Measurements from ENCODE around the gene KLC1.
A peak's percentile ranks its signal among the peaks of the same experiment; 100 is the strongest.

The KLC1 gene

DNA sequence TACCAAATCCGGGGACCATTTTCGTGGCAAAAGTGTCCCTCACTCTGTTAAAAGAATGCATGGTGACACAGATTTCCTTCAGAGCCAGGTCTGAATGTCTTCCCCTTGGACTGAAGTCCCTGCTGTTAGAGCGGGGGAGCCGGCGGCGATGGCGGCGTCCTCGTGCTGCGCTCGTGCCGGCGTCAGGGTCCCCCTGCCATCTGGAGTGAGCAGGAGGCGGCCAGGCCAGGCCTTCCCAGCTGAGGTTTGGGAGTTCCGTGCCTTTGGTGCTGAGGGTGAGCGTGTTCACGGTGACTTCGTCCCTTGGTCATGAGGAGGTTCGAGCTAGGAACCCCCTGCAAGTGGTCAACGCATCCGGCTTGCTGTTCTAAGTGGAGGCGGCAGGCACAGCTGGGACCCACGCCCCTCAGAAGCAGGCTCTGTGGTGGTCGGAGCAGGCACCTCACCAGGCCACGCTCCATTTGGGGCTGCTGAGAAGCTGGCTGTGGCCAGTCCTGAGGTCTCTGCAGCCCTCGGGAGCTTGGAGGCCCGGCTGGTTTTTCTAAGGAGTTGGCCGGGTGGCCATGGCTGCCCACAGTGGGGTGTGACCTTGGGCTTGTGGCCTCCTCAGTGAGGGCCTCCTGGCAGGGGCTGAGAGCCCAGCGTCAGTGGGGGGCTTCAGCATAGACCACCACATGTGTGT is 96.1 kb downstream of the KLC1 start:
- no peak for DNase-seq

DNA sequence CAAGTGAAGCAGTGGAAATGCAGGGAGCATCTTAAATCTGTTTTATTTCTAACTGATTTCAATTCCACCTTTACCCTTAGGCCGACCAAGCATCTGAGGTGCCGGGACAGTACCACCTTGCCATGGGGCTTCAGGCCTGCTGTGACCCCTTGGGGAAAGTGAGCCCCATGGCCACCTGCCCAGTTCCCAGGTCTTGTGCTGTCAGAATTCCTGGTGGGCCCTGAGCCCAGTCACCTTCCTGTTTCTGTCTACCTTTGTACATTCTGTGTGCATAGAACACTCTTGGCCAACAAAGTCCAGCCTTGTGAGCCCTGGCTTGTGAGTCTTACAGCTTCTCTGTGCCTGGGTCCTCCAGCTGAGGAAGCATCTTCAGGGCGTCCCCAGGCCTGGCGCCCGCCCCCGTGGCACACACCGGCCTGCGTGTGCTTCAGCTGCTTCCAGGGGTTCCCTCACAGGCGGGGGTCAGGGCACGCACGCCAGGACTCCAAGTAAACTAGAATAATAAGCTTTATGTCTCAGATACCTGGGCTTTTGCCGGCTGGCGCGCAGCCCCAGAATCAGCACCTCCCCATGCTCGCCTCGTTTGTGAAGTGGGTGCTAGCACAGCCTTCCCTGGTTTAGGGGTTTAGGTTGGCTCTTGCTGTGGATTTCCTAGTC is 96.9 kb downstream of the KLC1 start:
- DNase-seq, result no peak

DNA sequence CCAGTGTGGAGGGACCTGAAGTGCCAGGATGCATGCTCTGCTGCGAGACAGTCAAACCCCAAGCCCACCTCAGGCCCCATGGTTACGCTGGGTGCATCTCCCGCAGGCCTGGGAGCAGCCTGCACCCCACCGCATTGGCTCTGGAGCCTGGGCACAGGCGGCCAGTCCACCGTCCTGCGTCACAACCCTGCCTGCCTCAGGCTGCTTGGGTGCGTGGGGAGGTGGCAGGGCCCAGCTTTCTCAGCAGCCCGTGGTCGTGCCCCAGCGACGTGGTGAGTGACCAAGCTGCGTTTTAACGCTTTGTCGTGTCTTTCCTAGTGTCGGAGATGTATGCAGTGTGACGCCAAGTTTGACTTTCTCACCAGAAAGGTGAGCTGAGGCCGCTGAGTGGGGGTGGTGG is 97.5 kb downstream of the KLC1 start:
- DNase-seq, result no peak

DNA sequence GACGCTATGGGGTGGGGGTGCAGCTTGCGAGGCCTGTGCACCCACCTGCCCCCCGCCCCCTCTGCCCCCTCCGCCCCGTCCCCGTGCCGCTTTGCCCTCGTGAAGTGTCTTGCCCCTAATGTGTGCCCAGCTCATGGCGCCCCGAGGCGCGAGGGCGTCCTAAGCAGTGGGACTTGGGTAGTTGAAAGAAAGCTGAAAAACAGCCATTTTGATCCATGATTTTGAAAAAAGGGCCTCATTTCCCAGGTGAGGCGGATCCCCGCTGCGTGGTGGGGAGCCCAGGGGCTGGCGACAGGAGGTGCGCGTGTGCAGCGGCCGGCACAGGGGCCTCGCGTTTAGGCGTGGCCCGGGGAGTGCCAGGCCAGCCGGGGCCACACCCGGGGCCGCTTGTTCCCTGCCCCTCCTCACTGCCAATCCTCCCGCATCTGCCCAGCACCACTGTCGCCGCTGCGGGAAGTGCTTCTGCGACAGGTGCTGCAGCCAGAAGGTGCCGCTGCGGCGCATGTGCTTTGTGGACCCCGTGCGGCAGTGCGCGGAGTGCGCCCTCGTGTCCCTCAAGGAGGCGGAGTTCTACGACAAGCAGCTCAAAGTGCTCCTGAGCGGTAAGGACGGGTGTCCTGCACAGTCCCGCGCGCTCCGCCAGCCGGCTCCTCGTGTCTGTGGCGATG is 98.4 kb downstream of the KLC1 start:
- no peak for DNase-seq

DNA sequence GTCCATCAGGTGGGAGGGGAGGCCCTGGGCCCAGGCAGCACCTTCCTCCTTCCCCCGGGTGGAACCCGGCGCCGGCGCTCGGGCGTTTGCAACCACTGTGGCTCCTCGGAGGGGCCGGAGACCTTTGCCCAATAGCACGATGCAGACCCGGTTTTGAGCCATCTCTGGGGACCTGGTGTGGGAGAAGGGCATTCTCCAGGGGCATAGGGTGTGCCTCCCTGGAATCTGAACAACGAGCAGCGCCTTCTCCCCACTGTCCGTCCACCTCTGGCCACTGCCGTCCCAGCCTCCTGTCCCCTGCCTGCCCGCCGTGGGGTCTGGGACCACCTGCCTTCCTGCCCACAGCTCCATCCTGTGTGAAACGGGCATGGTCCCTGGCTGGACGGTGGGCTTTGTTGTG is 99.1 kb downstream of the KLC1 start:
- DNase-seq, result no peak

DNA sequence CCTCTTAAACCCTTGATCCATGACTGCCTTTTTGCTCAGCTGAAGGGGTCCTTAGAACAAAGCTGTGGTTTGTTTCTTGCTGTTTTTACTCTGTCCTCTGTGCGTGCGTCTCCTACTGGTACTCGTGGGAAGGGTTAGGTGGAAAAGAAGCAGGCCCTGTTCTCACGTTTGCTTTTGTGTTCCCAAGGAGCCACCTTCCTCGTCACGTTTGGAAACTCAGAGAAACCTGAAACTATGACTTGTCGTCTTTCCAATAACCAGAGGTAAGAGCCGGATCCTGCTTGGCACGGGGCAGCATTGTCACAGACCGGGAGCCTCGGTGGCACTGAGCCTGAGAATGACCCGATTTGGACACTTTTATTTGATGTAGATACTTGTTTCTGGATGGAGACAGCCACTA is 99.7 kb downstream of the KLC1 start:
- no peak for DNase-seq

DNA sequence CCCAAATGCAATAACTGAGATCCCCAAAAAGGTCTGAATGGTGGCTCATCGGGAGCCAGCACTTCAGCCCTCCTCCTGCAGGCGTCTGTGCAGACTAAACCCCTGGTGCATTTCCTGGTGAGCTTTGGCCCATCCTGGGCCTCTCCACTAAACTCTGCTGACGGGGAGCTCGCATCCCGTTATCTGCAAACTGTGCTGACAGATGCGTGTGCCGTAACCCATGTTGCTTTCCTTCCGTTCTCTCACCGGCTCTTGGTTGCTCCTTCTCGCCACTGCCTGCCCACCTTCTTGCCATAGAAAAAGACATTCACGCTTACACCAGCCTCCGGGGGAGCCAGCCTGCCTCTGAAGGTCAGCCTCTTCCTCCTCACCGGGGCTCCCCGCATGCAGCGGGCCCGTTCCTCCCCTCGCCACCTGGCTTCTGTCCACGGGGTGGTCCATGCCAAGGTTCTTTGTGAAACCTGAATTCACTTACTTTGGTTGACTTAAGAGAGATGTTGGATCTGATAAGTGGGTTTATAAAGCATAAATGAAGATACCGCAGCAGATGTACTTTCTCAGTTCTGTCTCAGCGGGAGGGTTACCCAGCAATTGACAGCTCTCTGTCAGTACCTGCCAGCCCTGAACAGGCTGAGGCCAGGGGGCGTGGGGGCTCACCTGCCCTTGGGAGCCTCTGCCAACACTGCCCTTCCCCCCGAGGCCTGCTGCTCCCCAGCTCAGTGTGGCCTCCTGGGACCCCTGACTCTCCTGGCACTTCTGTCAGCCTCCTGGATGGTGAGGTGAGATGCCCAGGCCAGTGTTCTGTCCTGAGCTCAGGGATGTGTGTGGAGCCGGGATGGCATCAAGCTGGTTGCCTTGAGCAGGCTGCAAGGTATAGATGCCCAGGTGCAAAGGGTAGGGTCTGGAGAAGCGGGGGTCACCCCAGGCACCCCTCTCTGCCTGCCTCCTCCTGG is 100.8 kb downstream of the KLC1 start:
- no peak for DNase-seq

DNA sequence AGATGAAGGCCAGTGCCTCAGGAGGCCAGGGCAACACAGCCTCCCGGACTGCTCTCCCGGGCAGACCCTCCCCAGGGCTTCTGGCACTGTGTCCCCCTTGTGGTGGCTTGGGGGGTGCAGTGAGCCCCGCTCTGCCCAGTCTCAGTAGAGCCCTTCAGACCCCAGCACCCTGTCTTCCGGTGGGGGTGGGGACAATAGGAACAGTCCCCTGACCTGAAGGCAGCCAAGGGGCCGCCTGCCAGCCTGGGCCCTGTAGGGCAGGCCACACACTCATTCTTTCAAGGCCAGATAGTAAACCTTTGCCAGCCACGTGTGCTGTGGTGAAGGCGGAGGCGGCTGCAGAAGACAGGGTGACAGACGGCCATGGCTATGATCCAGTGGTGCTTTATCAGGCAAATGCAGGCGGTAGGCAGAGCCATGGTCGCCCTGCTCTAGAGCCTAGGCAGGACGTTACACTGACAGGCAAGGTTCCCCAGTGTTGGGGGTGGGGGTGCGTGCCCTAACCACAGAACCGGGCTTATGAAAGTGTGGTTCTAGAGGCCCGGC is 101.6 kb downstream of the KLC1 start:
- peak; percentile 44 for DNase-seq

DNA sequence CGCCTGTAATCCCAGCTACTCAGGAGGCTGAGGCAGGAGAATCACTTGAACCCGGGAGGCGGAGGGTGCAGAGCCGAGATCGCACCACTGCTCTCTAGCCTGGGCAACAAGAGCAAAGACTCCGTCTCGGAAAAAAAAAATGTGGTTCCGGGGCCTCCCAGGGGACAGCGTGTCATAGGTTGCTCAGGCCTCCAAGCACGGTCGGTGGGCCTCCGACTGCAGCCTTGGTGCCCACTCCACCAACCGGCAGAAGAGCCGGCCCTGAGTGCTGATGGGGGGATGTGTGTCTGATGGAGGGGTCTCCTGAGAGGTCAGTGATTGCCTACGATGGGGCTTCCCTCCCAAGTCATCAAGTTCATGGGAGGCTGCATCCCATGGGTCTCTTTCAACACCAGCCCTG is 102.5 kb downstream of the KLC1 start:
- no peak for DNase-seq

DNA sequence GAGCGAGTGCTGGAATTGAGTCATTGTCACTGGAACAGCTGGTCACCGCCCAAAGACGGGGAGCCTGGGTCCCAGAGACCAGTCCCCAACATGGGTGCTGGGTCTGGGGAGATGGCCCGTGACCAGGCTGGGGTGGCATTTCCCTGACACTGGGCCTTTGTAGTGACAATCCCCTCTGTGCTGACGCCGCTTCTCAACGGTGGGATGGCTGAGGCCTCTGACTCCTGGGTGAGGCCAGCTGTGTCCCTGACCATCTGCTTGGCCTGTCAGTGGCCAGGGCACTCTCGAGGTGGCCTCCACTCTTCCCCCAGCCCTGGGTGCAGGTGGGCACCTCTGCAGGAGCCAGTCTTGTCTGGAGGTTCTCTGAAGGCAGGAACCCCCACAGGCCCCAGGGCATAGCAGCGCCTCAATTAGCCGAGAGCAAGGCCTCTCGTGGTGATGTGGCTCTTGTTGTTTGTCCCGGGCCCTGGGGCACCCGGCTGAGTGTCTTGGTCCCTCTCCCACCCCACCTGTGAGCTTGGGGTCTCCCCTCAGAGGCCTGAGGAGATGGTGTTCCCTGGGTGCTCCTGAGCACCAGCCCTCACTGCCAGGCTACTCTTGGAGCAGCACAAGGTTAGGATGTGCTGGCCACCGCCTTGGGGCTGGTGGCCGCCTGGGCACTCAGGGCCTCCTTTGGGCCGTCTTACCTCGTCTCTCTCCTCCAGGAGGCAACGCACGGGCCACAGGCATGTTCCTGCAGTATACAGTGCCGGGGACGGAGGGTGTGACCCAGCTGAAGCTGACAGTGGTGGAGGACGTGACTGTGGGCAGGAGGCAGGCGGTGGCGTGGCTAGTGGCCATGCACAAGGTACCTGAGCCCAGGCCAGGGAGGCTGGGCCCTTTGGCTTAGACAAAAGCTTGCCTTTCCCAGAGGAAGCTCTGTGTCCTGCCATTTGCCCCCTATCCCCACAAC is 103.2 kb downstream of the KLC1 start:
- DNase-seq, result no peak

DNA sequence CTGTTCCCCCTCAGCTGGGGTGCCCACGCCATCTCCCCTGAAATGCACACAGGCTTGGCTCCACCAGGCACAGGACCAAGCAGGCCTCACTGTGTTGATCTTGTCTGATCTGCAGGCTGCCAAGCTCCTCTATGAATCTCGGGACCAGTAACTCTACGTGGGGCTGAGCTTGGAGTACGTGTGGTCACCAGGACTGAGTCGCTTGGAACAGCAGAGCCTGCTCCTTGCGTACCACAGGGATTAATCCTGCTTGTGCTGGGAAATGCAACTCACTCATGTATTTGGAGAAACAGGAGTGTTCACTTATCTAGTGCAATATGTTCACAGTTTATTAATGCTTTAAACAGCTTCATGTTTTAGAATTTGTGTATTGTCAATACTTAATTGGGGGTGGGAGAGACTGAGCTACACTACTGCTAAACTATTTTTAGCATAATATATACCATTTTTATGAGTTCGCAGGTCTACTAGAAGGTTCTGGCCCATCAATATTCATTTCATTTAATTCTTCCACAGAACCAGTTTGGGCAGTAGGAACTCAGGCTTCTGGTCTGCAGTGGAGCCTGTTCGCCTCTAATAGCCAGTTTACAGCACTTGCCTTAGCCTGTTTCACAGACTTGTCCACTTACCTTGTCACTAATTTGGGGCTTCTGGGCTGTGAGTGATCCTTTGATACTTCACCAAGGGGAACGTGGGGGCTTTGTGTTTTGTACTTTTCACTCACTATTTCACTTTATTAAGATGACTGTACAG is 104.0 kb downstream of the KLC1 start:
- DNase-seq, result no peak

DNA sequence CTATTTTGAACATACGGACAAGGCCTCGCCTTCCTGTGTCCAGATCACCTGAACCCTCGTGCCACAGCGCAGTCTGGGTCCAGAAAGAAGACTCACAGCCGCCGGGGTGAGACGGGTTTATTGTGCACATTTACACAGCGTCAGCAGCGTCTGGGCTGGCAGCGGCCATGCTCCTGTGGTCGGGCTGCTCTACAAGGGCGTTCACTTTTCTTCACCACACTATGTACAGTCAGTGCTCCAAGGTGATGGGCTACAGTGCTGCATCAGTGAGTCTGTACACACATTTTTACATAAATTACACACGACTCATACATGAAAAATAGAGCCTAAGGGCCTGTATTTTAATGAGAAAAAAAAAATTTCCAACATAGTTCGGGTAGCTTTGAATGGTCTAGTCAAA is 104.6 kb downstream of the KLC1 start:
- no peak for DNase-seq

DNA sequence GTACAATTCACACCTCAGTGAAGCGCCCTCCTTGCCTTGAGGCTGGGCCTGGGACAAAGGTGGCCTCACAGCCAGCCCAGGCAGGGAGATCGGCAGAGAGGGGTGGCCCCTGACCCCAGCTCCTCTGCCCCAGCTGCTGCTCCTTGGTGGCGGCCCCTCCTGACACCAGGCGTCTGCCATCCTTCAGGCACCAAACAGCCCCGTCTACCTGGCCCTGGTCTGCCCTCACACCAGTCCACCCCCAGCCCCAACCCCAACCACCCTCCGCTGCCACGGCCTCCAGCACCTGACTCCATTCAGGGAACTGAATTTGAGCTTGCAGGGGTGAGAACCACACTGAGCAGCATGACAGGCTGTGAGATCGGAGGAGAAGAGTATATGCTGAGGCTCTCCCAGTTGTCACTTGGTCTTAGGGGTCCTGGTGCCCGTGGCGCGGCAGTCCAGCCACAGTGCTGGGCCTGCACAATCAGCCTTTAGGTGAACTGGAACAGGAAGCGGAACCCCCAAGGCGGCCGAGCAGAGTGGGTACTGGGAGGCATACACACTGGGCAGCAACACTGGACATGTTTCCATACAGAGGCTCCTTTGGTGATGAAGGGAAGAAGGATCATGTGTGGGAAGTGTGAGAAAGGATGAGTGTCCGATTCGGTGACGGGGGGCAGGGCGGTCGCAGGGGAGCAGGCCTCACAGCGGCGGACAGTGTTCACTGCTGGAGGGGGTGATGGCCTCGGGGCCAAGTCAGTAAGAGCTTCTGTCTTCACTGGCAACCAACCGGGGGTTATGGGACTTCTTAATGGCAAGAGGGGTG is 105.3 kb downstream of the KLC1 start:
- DNase-seq, result no peak

DNA sequence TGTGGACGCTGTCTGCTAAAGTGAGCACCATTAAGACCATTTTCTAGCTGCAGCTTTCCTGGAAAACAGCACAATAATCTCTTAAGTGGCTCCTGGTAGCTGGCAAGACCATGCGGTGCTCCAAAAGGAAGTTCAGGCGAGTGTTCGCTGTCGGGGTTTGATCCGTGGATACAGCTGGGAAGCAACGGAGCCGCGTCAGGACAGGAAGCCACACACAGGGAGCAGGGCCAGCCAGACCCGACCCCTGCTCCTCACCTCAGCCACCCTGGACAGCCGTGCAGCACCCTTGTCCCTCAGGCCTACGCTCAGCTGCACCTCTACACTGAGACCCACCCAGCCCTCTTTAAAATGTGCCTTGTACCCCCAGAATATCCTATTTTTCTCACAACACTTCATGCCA is 106.0 kb downstream of the KLC1 start:
- no peak for DNase-seq

DNA sequence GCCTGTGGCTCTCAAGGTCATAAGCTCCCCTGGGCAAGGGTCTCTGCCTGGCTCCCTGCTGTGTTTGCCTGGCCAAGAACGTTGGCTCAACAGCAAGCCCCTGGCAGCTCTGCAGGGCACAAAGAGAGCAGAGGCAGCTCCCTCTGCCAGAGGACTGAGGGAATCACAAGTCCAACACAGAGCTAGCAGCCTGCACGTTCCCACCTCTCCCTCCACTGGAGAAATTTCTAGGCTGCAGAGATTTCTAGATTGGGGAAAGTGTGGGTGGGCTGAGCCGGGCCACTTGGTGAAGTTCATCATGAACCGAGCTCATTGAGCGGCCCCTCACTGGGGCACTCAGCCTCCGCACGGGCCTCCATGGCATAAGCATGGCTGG is 106.4 kb downstream of the KLC1 start:
- no peak for DNase-seq

DNA sequence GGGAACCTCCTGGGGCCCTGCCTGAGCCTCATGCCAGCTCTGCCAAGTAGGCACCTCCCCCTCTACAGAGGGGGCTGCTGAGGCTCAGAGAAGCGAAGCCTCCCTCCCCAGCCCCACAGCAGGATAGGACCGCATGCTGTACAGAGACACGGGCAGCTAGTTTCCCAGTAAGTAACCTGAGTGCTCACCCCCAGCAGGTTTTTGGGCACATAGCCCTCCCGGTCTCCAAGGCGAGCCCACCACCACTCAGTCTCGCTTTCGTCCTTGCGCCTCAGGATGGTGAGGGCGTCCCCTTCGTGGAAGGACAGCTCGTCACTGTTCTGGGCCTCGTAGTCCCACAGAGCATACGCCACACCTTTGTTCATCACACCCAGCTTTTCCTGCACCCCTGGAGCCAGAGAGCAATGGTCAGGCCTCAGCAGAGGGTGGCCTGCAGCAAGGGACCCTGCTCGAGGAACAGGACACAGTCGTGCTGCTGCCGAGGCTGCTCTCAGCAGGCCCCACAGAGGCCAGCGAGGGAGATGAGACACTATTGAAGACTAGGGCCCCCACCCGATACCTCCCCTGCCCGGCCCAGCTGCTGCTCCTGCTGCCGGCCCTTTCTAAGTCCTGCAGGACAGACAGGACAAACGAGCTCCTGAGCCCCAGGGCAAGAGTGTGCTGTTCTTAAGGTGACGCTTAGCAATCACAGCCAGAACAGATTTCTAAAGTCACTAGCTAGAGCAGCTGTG is 107.0 kb downstream of the KLC1 start:
- no peak for DNase-seq

DNA sequence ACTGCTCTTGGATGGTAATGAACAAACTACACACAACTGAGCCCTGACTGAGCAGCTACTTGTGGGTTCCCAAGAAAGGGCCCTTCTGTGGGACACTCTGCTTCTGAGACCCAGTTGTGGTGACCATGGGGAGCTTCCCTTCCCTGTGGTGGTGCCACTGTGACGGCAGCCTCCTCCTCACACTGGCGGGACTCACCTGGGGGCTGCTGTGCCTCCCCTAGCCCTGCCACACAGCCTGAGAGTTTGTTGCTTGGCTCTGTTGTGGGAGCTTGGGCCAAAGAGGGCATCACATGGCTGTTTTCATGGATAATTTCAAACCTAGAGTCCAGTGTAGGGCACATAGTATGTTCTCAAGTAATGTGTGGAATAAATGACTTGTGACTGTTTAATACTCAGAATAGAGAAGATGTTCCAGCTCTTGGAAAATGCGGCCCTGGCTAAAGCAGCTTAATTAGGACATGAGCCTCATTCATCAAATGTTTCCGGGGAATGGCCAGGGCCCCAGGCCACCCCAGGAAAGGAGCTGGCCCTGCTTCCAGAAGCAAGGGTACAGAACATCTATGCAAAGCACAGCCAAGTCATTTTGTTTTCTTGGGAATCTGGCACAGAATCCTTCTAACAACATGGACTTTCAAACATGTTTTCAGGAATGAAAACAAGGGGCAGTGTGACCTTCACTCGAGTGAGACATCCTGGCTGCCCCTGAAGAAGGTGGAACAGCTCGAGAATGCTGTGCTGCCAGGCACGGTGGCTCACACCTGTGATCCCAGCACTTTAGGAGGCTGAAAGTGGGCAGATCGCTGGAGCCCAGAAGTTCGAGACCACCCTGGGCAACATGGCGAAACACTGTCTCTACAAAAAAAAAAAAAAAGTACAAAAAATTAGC is 107.8 kb downstream of the KLC1 start:
- DNase-seq, result no peak

DNA sequence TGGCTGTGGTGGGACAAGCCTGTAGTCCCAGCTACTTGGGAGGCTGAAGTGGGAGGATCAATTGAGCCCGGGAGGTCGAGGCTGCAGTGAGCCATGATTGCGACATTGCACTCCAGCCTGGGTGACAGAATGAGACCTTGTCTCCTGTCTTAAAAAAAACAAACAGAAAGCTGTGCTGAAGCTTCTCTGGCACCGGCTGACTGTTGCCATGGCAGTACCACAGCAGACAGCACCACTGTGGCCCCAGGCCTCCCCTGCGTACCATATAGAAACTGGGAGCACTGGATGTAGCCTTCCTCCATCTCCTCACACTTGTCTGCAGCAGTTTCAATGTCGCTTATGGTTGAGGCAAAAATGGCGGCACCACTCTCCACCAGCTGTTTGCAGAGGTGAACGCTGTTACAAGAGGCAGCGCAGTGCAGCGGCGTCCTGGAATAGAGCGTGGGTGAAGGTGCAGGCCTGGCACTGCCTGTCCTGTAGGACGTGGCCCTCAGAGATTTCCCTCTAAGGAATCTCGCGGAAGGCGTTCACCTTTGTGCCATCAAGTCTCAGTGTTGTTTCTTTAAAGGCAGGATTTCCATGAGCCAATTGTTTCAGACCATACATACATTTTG is 108.5 kb downstream of the KLC1 start:
- no peak for DNase-seq
